Measurements from ENCODE around the gene BUD31. TPM values are rescaled to one million over a fixed set of nuclear protein-coding genes. Genes with fewer than 3 reads are reported as not detected.
A peak's percentile ranks its signal among the peaks of the same experiment; 100 is the strongest.

BUD31 gene
- total and polyA plus RNA-seq, 2 of the 8 experiments (the other 6 are each of a cell fraction or from before 2014, with no cell fraction given): 46.7 to 114 TPM

DNA sequence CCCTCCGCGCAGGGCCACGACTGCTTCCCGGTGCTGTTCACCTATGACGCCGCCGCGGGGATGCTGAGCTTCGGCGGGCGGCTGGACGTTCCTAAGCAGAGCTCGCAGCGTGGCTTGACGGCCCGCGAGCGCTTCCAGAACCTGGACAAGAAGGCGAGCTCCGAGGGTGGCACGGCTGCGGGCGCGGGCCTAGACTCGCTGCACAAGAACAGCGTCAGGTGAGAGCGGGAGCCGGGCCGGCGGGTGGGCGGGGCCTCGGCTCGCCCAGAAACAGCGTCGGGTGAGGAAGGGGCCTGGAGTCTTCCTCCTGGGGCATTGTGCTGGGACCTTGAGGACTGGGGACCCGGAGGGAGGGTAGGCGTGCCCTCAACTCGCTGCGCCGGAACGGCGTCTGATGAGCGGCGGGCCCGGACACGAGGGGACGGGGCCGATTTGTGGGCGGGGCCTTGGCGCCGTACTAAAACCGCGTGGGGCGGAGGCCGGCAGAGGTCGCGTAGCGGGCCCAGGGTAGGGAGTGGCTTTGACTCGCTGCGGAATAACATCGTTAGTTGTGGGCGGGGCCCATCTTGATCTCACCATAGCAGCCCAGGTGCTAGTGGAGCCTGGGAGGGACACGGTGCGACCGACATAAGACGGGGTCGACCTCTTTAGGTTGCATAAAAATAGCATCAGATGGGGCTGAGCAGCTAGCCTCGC is 16.0 kb upstream of the BUD31 start (continued):
- TF ChIP-seq SIRT6 (IDR thresholded peaks at IDR 0.05; ENCODE audit: low read length) (no peak), EP300 (IDR thresholded peaks at IDR 0.05; ENCODE audit: borderline replicate concordance in 1 of 2, low read depth in 2 of 2, low read length in 2 of 2) (no peak), CHD1 (IDR thresholded peaks at IDR 0.05; ENCODE audit: low read depth, low read length) (no peak), SIX5 (IDR thresholded peaks at IDR 0.05; ENCODE audit: low read depth, low read length) (no peak), TCF12 (IDR thresholded peaks at IDR 0.05; ENCODE audit: low read depth, low read length) (no peak), MAFK (IDR thresholded peaks at IDR 0.05; ENCODE audit: low read depth, low read length) (no peak), JUND (IDR thresholded peaks at IDR 0.05; ENCODE audit: low read length) (no peak), GABPA (IDR thresholded peaks at IDR 0.05; ENCODE audit: borderline replicate concordance, insufficient read depth, low read length) (no peak), SAP30 (IDR thresholded peaks at IDR 0.05; ENCODE audit: insufficient read depth, insufficient replicate concordance, low read length) (no peak), ZNF274 (IDR thresholded peaks at IDR 0.05; ENCODE audit: borderline replicate concordance, extremely low read depth, low read length) (no peak), TAF7 (optimal IDR thresholded peaks at IDR 0.05; ENCODE audit: borderline replicate concordance, low read depth, low read length) (peak; percentile 14), KDM4A (IDR thresholded peaks at IDR 0.05; ENCODE audit: low read depth, low read length, severe bottlenecking) (peak; percentile 72), ASH2L (IDR thresholded peaks at IDR 0.05; ENCODE audit: low read length) (peak; percentile 87), POLR2A (IDR thresholded peaks at IDR 0.05; ENCODE audit: control extremely low read depth in 1 of 2, low read depth in 2 of 2, low read length in 2 of 2) (peak in 1 of 2 experiments; percentile 84; a peak in 1 of 3 replicates), SP2 (IDR thresholded peaks at IDR 0.05; ENCODE audit: low read length) (no peak), HDAC2 (IDR thresholded peaks at IDR 0.05; ENCODE audit: borderline replicate concordance in 1 of 2, low read depth in 2 of 2, low read length in 2 of 2) (no peak), CEBPB (IDR thresholded peaks at IDR 0.05; ENCODE audit: low read depth, low read length) (no peak), NRF1 (IDR thresholded peaks at IDR 0.05; ENCODE audit: low read depth, low read length) (no peak), SP1 (IDR thresholded peaks at IDR 0.05; ENCODE audit: low read depth, low read length) (no peak), KDM5A (IDR thresholded peaks at IDR 0.05; ENCODE audit: low read length) (no peak)
- TF ChIP-seq, protein P1, sequence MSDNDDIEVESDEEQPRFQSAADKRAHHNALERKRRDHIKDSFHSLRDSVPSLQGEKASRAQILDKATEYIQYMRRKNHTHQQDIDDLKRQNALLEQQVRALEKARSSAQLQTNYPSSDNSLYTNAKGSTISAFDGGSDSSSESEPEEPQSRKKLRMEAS (IDR thresholded peaks at IDR 0.05): 0 out of 2 replicates have a peak, but pooled peaks have one; percentile 42
- TF ChIP-seq, protein P2, sequence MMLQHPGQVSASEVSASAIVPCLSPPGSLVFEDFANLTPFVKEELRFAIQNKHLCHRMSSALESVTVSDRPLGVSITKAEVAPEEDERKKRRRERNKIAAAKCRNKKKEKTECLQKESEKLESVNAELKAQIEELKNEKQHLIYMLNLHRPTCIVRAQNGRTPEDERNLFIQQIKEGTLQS (IDR thresholded peaks at IDR 0.05; ENCODE audit: insufficient read depth, low read depth, low read length): no peak
- TF ChIP-seq, protein P3, sequence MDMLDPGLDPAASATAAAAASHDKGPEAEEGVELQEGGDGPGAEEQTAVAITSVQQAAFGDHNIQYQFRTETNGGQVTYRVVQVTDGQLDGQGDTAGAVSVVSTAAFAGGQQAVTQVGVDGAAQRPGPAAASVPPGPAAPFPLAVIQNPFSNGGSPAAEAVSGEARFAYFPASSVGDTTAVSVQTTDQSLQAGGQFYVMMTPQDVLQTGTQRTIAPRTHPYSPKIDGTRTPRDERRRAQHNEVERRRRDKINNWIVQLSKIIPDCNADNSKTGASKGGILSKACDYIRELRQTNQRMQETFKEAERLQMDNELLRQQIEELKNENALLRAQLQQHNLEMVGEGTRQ (IDR thresholded peaks at IDR 0.05; ENCODE audit: low read length): no peak
